SHP77 treated with DMSO at 0.1 percent for 48 hours (cell line): ENCODE results near the gene CLCN6.

Source experiments
- DNase-seq: peaks from one replicate; lab custom pipeline; 2025; lab: John Stamatoyannopoulos, UW

The CLCN6 gene

GRCh38 chr1:11805422-11806306, at the start of gene CLCN6, which contains the start of gene MTHFR:
CLCN6 (plus strand) TSS chr1:11806191; CDS start chr1:11806263, 72 bp downstream.
MTHFR (minus strand) TSS chr1:11805964; CDS start chr1:11803116, 2,848 bp downstream.
- DNase-seq = peak; percentile 95

GRCh38 chr1:11757047-11757446, 48.9 kb upstream of the CLCN6 start:
- no peak for DNase-seq

GRCh38 chr1:11759791-11760190, 46.2 kb upstream of the CLCN6 start:
- no peak for DNase-seq

GRCh38 chr1:11761285-11761684, 44.7 kb upstream of the CLCN6 start:
- no peak for DNase-seq

GRCh38 chr1:11761988-11762406, 44.0 kb upstream of the CLCN6 start, which contains the start of gene C1orf167:
C1orf167 (plus strand) TSS chr1:11762193; CDS start chr1:11764401, 2,208 bp downstream.
- no peak for DNase-seq

- DNase-seq = no peak
Observed at GRCh38 chr1:11764115-11764514, 41.9 kb upstream of the CLCN6 start.

GRCh38 chr1:11764519-11764918, 41.5 kb upstream of the CLCN6 start:
- no peak for DNase-seq

- DNase-seq = no peak
Observed at GRCh38 chr1:11765661-11766428, 40.1 kb upstream of the CLCN6 start.

GRCh38 chr1:11766429-11766776, 39.6 kb upstream of the CLCN6 start:
- DNase-seq = no peak

GRCh38 chr1:11767922-11768704, 37.9 kb upstream of the CLCN6 start:
- no peak for DNase-seq

- no peak for DNase-seq
Observed at GRCh38 chr1:11768821-11769220, 37.2 kb upstream of the CLCN6 start.

- no peak for DNase-seq
Observed at GRCh38 chr1:11769274-11769673, 36.7 kb upstream of the CLCN6 start.

GRCh38 chr1:11770011-11770410, 36.0 kb upstream of the CLCN6 start:
- DNase-seq = no peak

GRCh38 chr1:11771481-11772043, 34.4 kb upstream of the CLCN6 start:
- no peak for DNase-seq

- no peak for DNase-seq
Observed at GRCh38 chr1:11772458-11772857, 33.5 kb upstream of the CLCN6 start.

GRCh38 chr1:11774753-11775152, 31.2 kb upstream of the CLCN6 start:
- DNase-seq = no peak

- no peak for DNase-seq
Observed at GRCh38 chr1:11777658-11778322, 28.2 kb upstream of the CLCN6 start.

- DNase-seq = no peak
Observed at GRCh38 chr1:11778336-11778735, 27.7 kb upstream of the CLCN6 start.

- no peak for DNase-seq
Observed at GRCh38 chr1:11778844-11779623, 27.0 kb upstream of the CLCN6 start.

- DNase-seq = no peak
Observed at GRCh38 chr1:11779715-11780379, 26.1 kb upstream of the CLCN6 start.
